SU-DHL-6 (cell line): ENCODE data around the gene MOB3B.

Experiments used
- H2AFZ ChIP-seq: fragments of 200-600 bp; sonication (generic); 2 replicates; pipeline ENCODE4 v1.6.1; 2014; ENCODE audit warnings: low read depth, mild to moderate bottlenecking, moderate library complexity, mixed read lengths, antibody characterized with exemption, low read length; ENCODE audit not compliant: severe bottlenecking
- H3F3A ChIP-seq: fragments of 200-600 bp; shearing (Covaris generic); 2 replicates; pipeline ENCODE4 v1.6.0; 2016; ENCODE audit warnings: antibody characterized with exemption, mild to moderate bottlenecking; ENCODE audit not compliant: insufficient read depth
- H3K27ac ChIP-seq: fragments of 200-600 bp; sonication (generic); 2 replicates; pipeline ENCODE4 v1.5.1; 2016; ENCODE audit warnings: low read depth, mild to moderate bottlenecking, low read length, moderate library complexity, mixed read lengths
- H3K27me3 ChIP-seq: fragments of 200-600 bp; sonication (generic), shearing (Covaris generic); 2 replicates; pipeline ENCODE4 v1.6.0; 2014; ENCODE audit warnings: mild to moderate bottlenecking, low read length
- H3K36me3 ChIP-seq: fragments of 200-600 bp; sonication (generic); 2 replicates; pipeline ENCODE4 v1.6.1; 2014; ENCODE audit warnings: mild to moderate bottlenecking, low read length, mixed read lengths
- H3K4me2 ChIP-seq: fragments of 300-600, 200-600 bp; shearing (Covaris generic), sonication (generic); 2 replicates; pipeline ENCODE4 v1.6.0; 2014; ENCODE audit warnings: low read length, low read depth, mild to moderate bottlenecking; ENCODE audit not compliant: poor library complexity, severe bottlenecking
- H3K4me3 ChIP-seq: fragments of 200-600 bp; sonication (generic); 2 replicates; pipeline ENCODE4 v1.5.1; 2014; ENCODE audit warnings: antibody characterized with exemption, low read length, mild to moderate bottlenecking, mixed read lengths; ENCODE audit not compliant: insufficient read depth, poor library complexity, severe bottlenecking
- H3K79me2 ChIP-seq: fragments of 200-600 bp; sonication (generic); 2 replicates; pipeline ENCODE4 v1.6.1; 2014; ENCODE audit warnings: mild to moderate bottlenecking, low read length, moderate library complexity; ENCODE audit not compliant: insufficient read depth
- H3K9ac ChIP-seq: fragments of 200-600 bp; sonication (generic); 2 replicates; pipeline ENCODE4 v1.7.0; 2014; ENCODE audit warnings: mild to moderate bottlenecking, low read length
- H3K9me2 ChIP-seq: fragments of 200-600 bp; sonication (generic); replicated peaks from 2 replicates; pipeline ENCODE4 v1.6.1; 2014; ENCODE audit warnings: low read length; ENCODE audit not compliant: insufficient read depth
- H3K9me3 ChIP-seq: fragments of 200-600 bp; sonication (generic); 2 replicates; pipeline ENCODE4 v1.6.1; 2014; ENCODE audit warnings: low read length, mixed read lengths; ENCODE audit not compliant: insufficient read depth
- H4K20me1 ChIP-seq: fragments of 200-600 bp; sonication (generic); 2 replicates; pipeline ENCODE4 v1.6.1; 2014; ENCODE audit warnings: low read depth, mild to moderate bottlenecking, antibody characterized with exemption, low read length, moderate library complexity, mixed read lengths
- CTCF ChIP-seq: fragments of 200-600 bp; sonication (generic); IDR thresholded peaks from one replicate; pipeline ENCODE4 v1.5.1; 2017; ENCODE audit warnings: antibody characterized with exemption, mild to moderate bottlenecking, low read length, moderate library complexity; ENCODE audit not compliant: insufficient read depth, poor library complexity, severe bottlenecking
- EZH2phosphoT487 ChIP-seq: fragments of 200-600 bp; sonication (generic), shearing (Covaris generic); conservative IDR thresholded peaks from 2 replicates; pipeline ENCODE4 v1.6.1; 2018; ENCODE audit warnings: mild to moderate bottlenecking, antibody characterized with exemption, low read length, moderate library complexity, mixed read lengths

MOB3B gene

GRCh38 chr9:27510780-27511179 lies 18.8 kb downstream of the MOB3B start:
- H3K36me3 ChIP-seq: no peaks in the 10 kb centered on the region
- TF ChIP-seq EZH2phosphoT487 (no peak), CTCF (no peak)
- H2AFZ ChIP-seq: no peak overlapping the region
- no peaks in the 10 kb centered on the region for H3K79me2 ChIP-seq
- H3K4me3 ChIP-seq: no peak overlapping the region
- 0 out of 2 replicates have a peak, but pooled peaks cover 9% of the 10 kb centered on the region for H3K27me3 ChIP-seq
- no peaks in the 10 kb centered on the region for H3K9me3 ChIP-seq
- H3K9me2 ChIP-seq: no peaks in the 10 kb centered on the region
- no peak overlapping the region for H3K27ac ChIP-seq
- H3K4me2 ChIP-seq: no peak overlapping the region
- H3F3A ChIP-seq: no peaks in the 10 kb centered on the region
- H4K20me1 ChIP-seq: no peaks in the 10 kb centered on the region
- no peak overlapping the region for H3K9ac ChIP-seq

DNA sequence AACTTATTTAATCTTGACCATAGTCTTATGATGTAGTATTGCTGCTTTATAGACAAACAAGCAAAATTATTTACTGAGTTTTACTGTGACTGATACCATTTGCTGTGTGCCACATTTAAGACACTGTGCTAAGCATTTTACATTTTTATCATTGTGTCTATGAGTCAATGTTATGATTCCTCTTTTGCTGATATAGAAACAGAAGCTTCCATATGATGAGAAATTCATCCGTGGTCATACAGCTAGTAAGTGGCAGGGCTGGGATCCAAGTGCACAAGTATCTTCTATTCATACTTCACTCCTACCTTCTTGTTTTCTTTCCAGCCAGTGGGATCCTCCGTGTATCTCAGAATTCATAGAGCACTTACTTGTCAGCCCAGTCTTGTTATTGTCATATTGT lies 22.6 kb downstream of the MOB3B start:
- Histone ChIP-seq H3K9me3 (no peaks in the 10 kb centered on the region), H3K27ac (no peak overlapping the region), H3K9ac (no peak overlapping the region), H3K79me2 (no peaks in the 10 kb centered on the region), H3F3A (no peaks in the 10 kb centered on the region), H2AFZ (no peak overlapping the region), H3K9me2 (no peaks in the 10 kb centered on the region), H3K36me3 (no peaks in the 10 kb centered on the region), H3K4me3 (no peak overlapping the region), H4K20me1 (no peaks in the 10 kb centered on the region), H3K4me2 (no peak overlapping the region), H3K27me3 (0 out of 2 replicates have a peak, but pooled peaks cover 2% of the 10 kb centered on the region)
- TF ChIP-seq CTCF: no peak
- TF ChIP-seq EZH2phosphoT487: no peak

GRCh38 chr9:27505744-27506161 lies 23.9 kb downstream of the MOB3B start:
- H3K27me3 ChIP-seq: no peaks in the 10 kb centered on the region
- H3K36me3 ChIP-seq: no peaks in the 10 kb centered on the region
- no peaks in the 10 kb centered on the region for H3K9me3 ChIP-seq
- no peak overlapping the region for H3K4me2 ChIP-seq
- no peak overlapping the region for H3K9ac ChIP-seq
- no peak overlapping the region for H3K4me3 ChIP-seq
- no peak overlapping the region for H3K27ac ChIP-seq
- no peaks in the 10 kb centered on the region for H3K9me2 ChIP-seq
- no peaks in the 10 kb centered on the region for H3K79me2 ChIP-seq
- H4K20me1 ChIP-seq: no peaks in the 10 kb centered on the region
- no peak overlapping the region for H2AFZ ChIP-seq
- H3F3A ChIP-seq: no peaks in the 10 kb centered on the region
- no peak for TF ChIP-seq CTCF
- no peak for TF ChIP-seq EZH2phosphoT487

DNA sequence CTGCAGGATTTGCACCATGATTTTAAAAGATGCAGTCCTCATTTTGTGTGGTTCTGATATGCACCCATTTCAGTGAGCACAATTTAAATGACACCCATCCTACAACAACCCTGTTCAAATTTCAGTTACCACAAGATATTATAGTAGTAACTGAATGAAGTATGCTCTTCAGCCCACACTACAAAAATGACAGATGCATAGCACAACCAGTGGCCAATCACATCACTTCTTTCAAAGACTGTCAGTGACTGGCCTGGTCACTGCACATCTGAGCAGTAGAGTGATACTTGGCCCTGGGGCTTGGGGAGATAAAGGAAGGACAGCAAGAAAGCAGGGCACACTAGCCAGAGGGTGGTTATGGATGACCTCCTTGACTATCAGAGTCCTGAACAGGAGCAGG lies 25.4 kb downstream of the MOB3B start:
- no peaks in the 10 kb centered on the region for H3K9me2 ChIP-seq
- H3K4me3 ChIP-seq: no peak overlapping the region
- no peaks in the 10 kb centered on the region for H3F3A ChIP-seq
- no peaks in the 10 kb centered on the region for H3K79me2 ChIP-seq
- no peak overlapping the region for H3K27ac ChIP-seq
- no peaks in the 10 kb centered on the region for H4K20me1 ChIP-seq
- no peaks in the 10 kb centered on the region for H3K9me3 ChIP-seq
- no peak overlapping the region for H2AFZ ChIP-seq
- no peaks in the 10 kb centered on the region for H3K36me3 ChIP-seq
- H3K4me2 ChIP-seq: no peak overlapping the region
- no peak overlapping the region for H3K9ac ChIP-seq
- TF ChIP-seq EZH2phosphoT487 (no peak), CTCF (no peak)
- no peaks in the 10 kb centered on the region for H3K27me3 ChIP-seq
